Uterus (tissue), 2 donors: ENCODE results near the gene SERPINA5.

Source experiments
- CTCF ChIP-seq, 4 experiments: fragments of 200-600 bp in 2 of 4; fragments of 450-650 bp in 2 of 4; sonication (generic) in 2 of 4; IDR thresholded peaks; one replicate each; pipeline ENCODE4 v1.5.1; 2016 to 2019; ENCODE audit warnings: antibody characterized with exemption in 4 of 4, mild to moderate bottlenecking in 2 of 4, moderate library complexity in 1 of 4
- POLR2A ChIP-seq, 2 donors: fragments of 450-650 bp; IDR thresholded peaks; one replicate each; pipeline ENCODE4 v1.6.1; 2016; ENCODE audit warnings: antibody characterized with exemption in 2 of 2, mild to moderate bottlenecking in 1 of 2, moderate library complexity in 1 of 2

GRCh38 chr14:94631050-94631449 lies 49.8 kb downstream of the SERPINA5 start:
- TF ChIP-seq CTCF (IDR thresholded peaks at IDR 0.05) (no peak), POLR2A (IDR thresholded peaks at IDR 0.05) (no peak)
